HG02973 (cell line): ENCODE measurements around the gene OCIAD2.
"Not testable (repeated sequence)": the region's sequence is repeated elsewhere in the genome, so short reads cannot be mapped to it uniquely, and the experiment has no call there.

ENCODE experiments used
- ATAC-seq: cut with Tn5 transposase; IDR thresholded peaks from one replicate; pipeline ENCODE4 v1.9.1; 2021; ENCODE audit warnings: moderate library complexity; ENCODE audit not compliant: unreplicated experiment

OCIAD2 gene

DNA sequence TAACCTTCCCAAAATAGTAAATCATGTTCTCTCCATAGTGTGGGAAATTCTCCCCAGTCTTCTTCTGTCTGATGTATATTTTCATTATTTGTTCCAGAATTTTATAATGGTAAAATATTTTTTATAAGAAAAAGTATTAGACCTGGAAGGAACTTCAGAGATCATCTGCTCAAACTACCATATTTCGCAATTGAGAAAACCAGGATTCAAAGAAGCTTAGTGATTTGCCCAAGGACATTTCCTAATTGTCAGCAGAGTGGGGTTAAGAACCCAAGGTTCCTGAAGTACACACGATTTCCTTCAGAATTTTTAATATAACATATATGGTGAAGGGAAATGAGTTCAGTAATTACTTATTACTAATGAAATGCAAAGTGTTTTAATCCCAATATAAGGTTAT lies 51.6 kb downstream of the OCIAD2 start:
- ATAC-seq = no peak

DNA sequence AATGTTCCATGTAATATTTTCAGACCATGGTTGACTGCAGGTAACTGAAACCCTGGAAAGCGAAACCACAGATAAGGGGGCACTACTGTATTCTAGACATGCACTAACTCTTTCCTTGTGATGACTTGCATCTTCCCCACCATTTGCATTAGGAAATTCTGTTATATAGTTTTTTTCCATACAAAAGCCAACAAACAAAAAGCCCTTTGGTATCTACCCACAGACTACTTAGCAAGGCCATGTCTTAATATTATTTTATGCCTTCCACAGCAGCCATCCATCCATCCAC lies 52.2 kb downstream of the OCIAD2 start:
- ATAC-seq = no peak

DNA sequence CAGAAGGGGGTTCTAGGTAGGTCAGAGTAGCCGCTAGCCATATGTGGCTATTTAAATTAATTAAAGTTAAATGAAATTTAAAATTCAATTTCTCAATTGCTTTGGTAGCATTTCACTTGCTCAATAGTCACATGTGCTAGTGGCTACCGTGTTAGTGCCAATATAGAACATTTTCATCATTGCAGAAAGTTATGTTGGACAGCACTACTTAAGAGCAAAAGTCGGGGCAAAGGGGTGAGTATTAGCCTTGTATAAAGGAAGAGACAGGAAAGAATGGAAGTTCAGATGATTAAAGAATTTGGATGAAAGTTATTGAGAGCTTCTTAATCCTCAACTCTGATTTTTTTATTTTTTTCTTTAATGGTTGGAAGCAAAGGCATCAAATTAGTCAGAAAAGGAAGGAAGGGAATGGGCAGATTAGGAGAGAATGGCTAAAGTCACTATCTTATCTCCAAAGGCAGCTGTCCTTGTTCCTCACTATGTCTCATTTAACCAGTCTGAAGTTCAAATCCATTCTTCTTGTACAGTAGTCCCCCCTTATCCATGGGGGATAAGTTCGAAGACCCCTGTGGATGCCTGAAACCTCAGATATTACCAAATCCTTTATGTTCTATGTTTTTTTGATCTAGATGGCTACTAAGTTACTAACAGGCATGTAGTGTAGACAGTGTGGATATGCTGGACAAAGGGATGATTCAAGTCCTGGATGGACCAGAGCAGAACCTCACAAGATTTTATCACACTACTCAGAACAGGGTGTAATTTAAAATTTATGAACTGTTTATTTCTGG lies 52.8 kb downstream of the OCIAD2 start:
- no peak for ATAC-seq

DNA sequence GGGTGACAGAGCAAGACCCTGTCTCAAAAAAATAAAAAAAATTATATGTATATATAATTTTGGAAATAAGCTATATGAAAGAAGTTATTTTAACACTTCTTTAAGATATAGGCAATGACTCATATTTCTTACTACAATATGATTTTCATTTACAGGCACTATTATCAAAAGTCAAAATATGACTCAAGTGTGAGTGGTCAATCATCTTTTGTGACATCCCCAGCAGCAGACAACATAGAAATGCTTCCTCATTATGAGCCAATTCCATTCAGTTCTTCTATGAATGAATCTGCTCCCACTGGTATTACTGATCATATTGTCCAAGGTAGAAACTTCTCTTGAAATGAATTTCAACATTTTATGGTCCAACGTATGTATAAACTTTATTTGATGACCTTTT lies 54.9 kb downstream of the OCIAD2 start:
- ATAC-seq = no peak

DNA sequence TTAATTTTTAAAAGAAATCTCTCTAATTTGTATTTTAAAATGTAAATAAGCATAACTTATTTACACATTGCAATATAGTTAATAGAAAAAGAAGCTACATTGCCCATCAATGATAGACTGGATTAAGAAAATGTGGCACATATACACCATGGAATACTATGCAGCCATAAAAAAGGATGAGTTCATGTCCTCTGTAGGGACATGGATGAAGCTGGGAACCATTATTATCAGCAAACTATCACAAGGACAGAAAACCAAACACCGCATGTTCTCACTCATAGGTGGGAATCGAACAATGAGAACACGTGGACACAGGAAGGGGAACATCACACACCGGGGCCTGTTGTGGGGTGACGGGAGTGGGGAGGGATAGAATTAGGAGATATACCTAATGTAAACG lies 57.8 kb downstream of the OCIAD2 start:
- ATAC-seq = not testable (repeated sequence)

DNA sequence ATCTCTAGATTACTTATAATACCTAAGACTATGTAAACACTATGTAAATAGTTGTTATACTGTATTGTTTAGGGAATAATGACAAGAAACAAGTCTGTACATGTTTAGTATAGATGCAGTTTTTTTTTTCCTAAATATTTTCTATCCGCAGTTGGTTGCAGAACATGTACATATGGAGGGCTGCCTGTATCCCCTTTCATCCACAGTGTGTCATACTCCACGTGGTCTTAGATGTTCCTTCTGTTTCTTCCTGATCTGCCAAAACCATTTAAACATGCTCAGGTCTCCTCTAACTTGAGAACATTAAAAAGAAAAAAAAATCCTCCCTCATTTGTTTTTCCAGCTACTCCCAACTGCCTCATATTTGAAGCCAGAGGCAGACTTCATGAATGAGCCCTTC lies 61.7 kb downstream of the OCIAD2 start:
- ATAC-seq = no peak

DNA sequence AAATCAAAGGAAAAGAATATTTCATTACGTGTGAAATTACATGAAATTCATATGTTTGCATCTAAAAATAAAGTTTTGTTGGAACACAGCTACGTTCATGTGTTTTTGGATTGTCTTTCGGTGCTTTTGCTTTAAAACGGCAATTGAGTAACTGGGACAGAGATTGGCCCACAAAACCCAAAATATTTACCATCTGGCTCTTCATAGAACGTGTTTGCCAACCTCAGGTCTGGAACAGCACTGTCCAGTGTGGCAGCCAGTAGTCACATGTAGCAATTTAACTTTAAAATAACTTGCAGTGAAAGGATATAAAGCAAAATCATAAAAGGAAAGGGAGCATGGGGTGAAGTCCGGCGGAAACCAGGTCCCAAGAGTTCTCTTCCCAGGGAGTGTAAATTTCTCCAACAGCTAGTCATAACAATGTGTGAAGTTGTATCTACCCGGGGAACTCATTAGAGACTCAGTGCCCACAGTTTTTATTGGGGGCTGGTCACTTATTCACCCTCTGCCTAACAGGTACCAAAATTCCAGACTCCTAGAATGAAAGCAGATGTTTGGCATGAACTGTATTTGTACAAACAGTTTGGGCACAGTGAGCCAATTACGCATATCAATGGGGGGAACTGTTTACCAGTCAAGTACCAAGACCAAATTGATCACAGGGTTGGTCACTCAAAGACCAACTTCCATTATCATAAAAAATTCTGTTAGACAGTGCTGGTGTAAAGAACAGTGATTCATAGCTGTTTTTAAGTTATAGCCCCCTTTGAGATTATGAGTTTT lies 65.3 kb downstream of the OCIAD2 start:
- ATAC-seq = no peak

DNA sequence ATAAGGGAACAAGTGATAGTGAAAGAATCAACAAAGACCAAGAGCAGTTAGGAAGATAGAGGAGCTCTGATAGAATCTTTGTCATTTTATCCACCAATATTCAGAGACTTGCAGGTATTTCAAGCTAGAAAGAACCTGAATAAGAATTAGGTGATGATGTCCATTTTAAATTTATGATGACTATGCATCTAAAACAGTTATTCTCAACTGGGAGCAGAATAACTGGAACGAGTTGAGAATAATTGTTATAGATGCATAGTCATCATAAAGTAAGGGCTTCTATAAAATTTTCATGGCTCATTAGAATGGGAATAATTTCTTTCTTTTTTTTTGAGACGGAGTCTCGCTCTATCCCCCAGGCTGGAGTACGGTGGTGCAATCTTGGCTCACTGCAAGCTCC lies 69.9 kb downstream of the OCIAD2 start:
- ATAC-seq = no peak
